GM12873 (cell line): ENCODE measurements around the gene RNLS.

ENCODE experiments used
- CTCF ChIP-seq: IDR thresholded peaks from 2 replicates; pipeline ENCODE4 v1.5.1; 2012; ENCODE audit warnings: low read depth, mild to moderate bottlenecking, moderate library complexity, low read length, control low read depth; ENCODE audit not compliant: insufficient read depth; ENCODE audit errors: missing control alignments

RNLS gene

GRCh38 chr10:88582806-88583583 lies at the start of gene RNLS:
Gene RNLS, minus strand, starts transcription at chr10:88583318.
- peak; percentile 76 for TF ChIP-seq CTCF

DNA sequence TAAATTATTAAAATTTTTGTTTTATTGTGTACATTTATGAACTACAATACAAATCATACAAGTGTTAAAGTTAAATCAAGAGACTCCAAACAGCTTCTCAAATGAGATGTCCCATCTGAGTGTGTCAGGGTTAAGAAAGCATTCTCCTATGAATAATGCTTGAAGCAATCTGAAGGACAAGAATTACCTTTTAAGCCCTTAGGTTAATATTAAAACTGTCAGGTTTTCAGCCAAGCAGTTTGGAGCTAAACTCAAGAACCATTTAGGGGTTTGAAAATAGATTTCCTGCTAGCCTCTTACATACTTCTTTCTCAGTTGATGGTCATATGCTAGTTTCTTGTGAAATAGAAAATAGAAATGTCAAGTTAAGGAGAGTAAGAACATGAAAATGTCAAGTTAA lies 41.7 kb upstream of the RNLS start:
- TF ChIP-seq CTCF = no peak

DNA sequence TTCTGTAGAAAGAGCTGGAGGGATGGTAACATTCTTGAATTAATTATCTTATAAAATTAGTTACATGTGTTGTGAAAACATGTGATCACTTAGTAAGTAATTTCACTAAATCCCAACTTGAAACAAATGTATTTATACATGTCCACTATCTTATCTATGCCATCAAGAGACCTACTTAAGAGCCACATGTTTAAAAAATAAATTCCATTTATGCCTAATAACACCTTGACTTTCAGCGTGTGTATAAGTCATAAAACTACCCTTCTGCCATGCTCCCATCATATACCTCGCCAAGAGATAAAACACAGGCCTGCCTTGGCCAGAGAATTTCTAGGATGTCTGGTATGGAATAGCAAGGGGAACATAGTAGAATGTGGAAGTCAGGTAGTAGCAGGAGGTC lies 40.7 kb upstream of the RNLS start:
- TF ChIP-seq CTCF = no peak

DNA sequence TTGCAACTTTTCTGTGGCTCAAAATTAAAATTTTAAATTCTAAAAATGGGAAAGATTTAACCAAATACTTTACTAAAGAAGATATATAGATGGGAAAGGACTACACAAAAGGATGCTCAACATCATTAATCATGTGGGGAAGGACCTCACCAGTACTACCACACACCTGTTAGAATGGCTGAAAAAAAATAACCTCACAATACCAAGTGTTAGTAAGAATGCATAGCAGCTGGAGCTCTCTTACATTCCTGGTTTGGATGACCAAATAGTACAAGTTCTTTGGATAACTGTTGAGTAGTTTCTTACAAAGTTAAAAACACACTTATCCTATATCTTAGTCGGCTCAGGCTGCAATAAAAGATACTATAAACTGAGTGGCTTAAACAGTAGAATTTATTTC lies 37.3 kb upstream of the RNLS start:
- no peak for TF ChIP-seq CTCF

DNA sequence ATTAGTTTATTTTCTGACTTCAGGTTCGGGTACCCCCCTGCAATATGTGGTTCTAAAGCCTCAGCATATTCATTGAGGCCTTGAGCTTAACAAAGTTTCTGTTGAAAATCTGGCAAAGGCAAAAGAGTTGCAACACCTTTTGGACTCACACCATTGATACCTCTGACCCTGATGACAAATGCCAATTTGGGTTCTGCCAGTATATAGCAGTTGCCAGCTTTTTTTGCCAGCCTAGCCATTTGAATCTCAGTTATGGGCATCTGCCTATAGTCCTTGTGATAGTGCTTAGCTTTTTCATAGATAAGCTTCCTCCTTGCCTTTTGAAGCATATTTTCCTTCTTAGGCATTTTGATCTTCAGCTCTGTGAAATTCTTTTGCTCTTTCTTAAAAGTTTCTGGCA lies 35.4 kb upstream of the RNLS start:
- TF ChIP-seq CTCF = no peak

DNA sequence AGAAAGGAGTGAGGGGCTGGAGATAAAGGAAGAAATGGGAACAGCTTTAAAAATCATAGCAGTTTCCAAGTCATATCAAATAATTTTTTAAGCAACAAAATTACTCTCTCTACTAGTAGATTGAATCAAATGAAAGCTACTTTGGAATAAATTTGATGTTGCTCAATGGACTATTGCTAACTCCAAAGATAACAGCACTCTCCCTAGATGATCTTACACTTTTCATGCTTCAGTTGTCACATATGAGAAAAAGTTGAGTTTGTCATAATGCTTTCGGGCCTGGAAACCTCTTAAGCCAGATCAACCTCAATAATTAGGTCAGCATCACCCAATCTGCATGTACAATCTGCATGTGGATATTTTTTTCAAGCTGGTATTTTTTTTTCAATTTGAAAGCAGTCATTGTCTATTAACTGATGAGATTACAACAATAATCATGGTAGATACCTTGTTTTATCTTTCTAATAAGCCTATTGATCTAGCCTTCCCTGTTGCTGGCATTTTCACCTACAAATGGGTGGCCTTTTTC lies 34.7 kb upstream of the RNLS start:
- TF ChIP-seq CTCF = no peak

- TF ChIP-seq CTCF = no peak
These were observed 33.3 kb upstream of the RNLS start for GRCh38 chr10:88616250-88616977.
